ENCODE results near the gene ZNF184.

DNA sequence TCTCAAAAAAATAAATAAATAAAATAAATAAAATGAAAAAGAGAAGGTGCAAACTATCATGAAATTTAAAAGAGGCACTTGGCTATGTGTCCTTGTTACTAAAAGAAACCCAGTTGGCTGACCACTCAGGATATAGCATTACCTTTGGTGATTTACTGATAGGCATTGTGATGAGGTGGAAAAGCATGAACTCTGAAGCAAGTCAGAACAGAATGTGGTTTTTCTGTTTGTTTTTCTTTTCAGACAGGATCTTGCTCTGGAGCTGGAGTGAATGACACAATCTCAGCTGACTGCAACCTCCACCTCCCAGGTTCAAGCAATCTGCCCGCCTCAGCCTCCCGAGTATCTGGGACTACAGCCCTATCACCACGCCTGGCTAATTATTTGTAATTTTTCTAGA is 31.9 kb downstream of the ZNF184 start:
- TF ChIP-seq RAD21 (IDR thresholded peaks at IDR 0.05; ENCODE audit: low read length): no peak
- TF ChIP-seq POLR2A (IDR thresholded peaks at IDR 0.05; ENCODE audit: low read depth, low read length): no peak
- TF ChIP-seq, protein P1, sequence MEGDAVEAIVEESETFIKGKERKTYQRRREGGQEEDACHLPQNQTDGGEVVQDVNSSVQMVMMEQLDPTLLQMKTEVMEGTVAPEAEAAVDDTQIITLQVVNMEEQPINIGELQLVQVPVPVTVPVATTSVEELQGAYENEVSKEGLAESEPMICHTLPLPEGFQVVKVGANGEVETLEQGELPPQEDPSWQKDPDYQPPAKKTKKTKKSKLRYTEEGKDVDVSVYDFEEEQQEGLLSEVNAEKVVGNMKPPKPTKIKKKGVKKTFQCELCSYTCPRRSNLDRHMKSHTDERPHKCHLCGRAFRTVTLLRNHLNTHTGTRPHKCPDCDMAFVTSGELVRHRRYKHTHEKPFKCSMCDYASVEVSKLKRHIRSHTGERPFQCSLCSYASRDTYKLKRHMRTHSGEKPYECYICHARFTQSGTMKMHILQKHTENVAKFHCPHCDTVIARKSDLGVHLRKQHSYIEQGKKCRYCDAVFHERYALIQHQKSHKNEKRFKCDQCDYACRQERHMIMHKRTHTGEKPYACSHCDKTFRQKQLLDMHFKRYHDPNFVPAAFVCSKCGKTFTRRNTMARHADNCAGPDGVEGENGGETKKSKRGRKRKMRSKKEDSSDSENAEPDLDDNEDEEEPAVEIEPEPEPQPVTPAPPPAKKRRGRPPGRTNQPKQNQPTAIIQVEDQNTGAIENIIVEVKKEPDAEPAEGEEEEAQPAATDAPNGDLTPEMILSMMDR (conservative IDR thresholded peaks at IDR 0.05; ENCODE audit: low read depth, low read length): no peak

Data from IMR-90 (cell line).